ENCODE data around the gene TPRKB.
"Not testable (repeated sequence)": the region's sequence is repeated elsewhere in the genome, so short reads cannot be mapped to it uniquely, and the experiment has no call there.

The TPRKB gene

DNA sequence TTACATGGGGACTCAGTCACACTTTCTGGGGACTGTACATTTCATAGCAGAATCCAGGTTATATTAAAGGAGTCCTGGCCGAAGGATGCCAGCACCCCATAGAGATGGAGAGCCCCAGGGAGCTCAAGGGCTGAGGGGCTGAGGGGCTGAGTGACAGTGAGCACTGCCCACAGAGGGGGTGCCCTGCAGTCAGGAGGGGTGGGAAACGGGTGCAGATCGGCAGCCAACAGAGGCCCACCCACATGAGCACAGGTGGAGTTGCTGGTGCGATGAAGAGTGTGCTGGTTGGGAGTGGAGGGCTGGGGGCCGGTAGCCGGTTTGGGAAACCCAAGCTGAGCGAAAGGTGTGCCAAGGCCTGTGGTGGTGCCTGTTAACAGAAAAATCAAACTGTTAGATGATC lies 32.1 kb downstream of the TPRKB start:
- no peaks in the 10 kb centered on the region for H3K9me3 ChIP-seq (ENCODE audit: control insufficient read depth, insufficient read depth, low read length)
- no peak overlapping the region for H3K27ac ChIP-seq (ENCODE audit: low read depth, low read length)
- no peaks in the 10 kb centered on the region for H3F3A ChIP-seq (ENCODE audit: control insufficient read depth, insufficient read depth)
- no peaks in the 10 kb centered on the region for H3K4me1 ChIP-seq (ENCODE audit: control insufficient read depth, low read length)
- no peaks in the 10 kb centered on the region; the same call in 1 of the 2 replicates for H3K27me3 ChIP-seq (ENCODE audit: control insufficient read depth, low read length)
- no peak overlapping the region for H3K4me3 ChIP-seq (ENCODE audit: low read length)
- no peaks in the 10 kb centered on the region for H3K9me2 ChIP-seq (replicated peaks; ENCODE audit: control insufficient read depth, low read length)
- no peak overlapping the region for H3K4me2 ChIP-seq (ENCODE audit: low read length)
- H4K20me1 ChIP-seq (ENCODE audit: control insufficient read depth, insufficient read depth, low read depth, low read length): no peaks in the 10 kb centered on the region
- H3K36me3 ChIP-seq (ENCODE audit: control insufficient read depth, low read length): no peaks in the 10 kb centered on the region
- TF ChIP-seq EZH2phosphoT487 (IDR thresholded peaks at IDR 0.05; ENCODE audit: borderline replicate concordance, low read length): no peak
- TF ChIP-seq, protein P1, sequence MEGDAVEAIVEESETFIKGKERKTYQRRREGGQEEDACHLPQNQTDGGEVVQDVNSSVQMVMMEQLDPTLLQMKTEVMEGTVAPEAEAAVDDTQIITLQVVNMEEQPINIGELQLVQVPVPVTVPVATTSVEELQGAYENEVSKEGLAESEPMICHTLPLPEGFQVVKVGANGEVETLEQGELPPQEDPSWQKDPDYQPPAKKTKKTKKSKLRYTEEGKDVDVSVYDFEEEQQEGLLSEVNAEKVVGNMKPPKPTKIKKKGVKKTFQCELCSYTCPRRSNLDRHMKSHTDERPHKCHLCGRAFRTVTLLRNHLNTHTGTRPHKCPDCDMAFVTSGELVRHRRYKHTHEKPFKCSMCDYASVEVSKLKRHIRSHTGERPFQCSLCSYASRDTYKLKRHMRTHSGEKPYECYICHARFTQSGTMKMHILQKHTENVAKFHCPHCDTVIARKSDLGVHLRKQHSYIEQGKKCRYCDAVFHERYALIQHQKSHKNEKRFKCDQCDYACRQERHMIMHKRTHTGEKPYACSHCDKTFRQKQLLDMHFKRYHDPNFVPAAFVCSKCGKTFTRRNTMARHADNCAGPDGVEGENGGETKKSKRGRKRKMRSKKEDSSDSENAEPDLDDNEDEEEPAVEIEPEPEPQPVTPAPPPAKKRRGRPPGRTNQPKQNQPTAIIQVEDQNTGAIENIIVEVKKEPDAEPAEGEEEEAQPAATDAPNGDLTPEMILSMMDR (IDR thresholded peaks at IDR 0.05; ENCODE audit: low read depth, low read length, poor library complexity, severe bottlenecking): no peak
- no peaks in the 10 kb centered on the region for H3K79me2 ChIP-seq (ENCODE audit: control insufficient read depth, low read length)

DNA sequence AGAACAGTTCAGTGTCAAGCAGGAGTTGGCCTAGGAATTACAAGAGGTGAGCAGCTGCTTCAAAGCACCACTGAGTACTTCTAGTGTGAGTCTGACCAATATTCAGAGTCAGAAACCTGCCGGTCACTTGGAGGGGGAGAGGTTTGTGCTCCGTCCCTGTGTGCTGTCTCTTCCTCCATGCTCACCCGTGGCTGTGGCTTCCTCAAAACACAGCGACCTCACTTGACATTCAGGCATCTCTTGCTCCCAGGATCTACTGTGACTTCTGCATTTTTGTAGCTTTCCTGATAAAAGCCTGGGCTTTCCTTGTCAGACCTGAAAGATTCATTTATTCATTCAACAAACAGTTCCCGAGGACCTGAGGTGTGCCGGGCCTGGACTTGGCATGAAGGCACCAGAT lies 32.9 kb downstream of the TPRKB start:
- Histone ChIP-seq H3K36me3 (ENCODE audit: control insufficient read depth, low read length) (no peaks in the 10 kb centered on the region), H3K79me2 (ENCODE audit: control insufficient read depth, low read length) (no peaks in the 10 kb centered on the region), H3K27ac (ENCODE audit: low read depth, low read length) (no peak overlapping the region), H3K9me2 (replicated peaks; ENCODE audit: control insufficient read depth, low read length) (no peaks in the 10 kb centered on the region), H3K4me1 (ENCODE audit: control insufficient read depth, low read length) (no peaks in the 10 kb centered on the region), H4K20me1 (ENCODE audit: control insufficient read depth, insufficient read depth, low read depth, low read length) (no peaks in the 10 kb centered on the region), H3K4me2 (ENCODE audit: low read length) (no peak overlapping the region), H3K4me3 (ENCODE audit: low read length) (no peak overlapping the region), H3F3A (ENCODE audit: control insufficient read depth, insufficient read depth) (no peaks in the 10 kb centered on the region), H3K9me3 (ENCODE audit: control insufficient read depth, insufficient read depth, low read length) (no peaks in the 10 kb centered on the region), H3K27me3 (ENCODE audit: control insufficient read depth, low read length) (no peaks in the 10 kb centered on the region; the same call in 1 of the 2 replicates)
- TF ChIP-seq, protein P1 (IDR thresholded peaks at IDR 0.05; ENCODE audit: low read depth, low read length, poor library complexity, severe bottlenecking): no peak
- no peak for TF ChIP-seq EZH2phosphoT487 (IDR thresholded peaks at IDR 0.05; ENCODE audit: borderline replicate concordance, low read length)

DNA sequence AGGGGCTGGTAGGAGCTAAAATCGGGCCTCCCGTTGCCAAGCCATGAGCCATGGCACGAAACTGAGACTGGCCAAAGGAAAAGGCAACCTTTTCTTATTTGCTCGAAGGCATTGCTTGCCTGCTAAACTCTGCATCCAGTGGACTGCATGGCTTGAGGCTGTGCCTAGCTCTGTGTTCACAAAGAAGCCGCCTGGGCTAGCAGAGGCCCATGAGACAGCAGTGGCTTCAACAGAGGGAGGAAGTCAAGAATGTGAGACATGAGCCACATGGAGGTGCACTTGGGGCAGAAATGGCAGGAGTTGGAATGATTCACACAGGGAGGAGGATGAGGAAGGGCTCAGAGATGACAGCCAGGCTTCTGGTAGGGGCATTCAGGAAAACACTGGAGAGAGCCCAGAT lies 33.5 kb downstream of the TPRKB start:
- Histone ChIP-seq H3K4me1 (ENCODE audit: control insufficient read depth, low read length) (no peaks in the 10 kb centered on the region), H4K20me1 (ENCODE audit: control insufficient read depth, insufficient read depth, low read depth, low read length) (no peaks in the 10 kb centered on the region), H3K4me3 (ENCODE audit: low read length) (no peak overlapping the region), H3K27ac (ENCODE audit: low read depth, low read length) (no peak overlapping the region), H3K9me2 (replicated peaks; ENCODE audit: control insufficient read depth, low read length) (no peaks in the 10 kb centered on the region), H3K27me3 (ENCODE audit: control insufficient read depth, low read length) (no peaks in the 10 kb centered on the region; the same call in 1 of the 2 replicates), H3K4me2 (ENCODE audit: low read length) (no peak overlapping the region), H3K79me2 (ENCODE audit: control insufficient read depth, low read length) (no peaks in the 10 kb centered on the region), H3K36me3 (ENCODE audit: control insufficient read depth, low read length) (no peaks in the 10 kb centered on the region), H3F3A (ENCODE audit: control insufficient read depth, insufficient read depth) (no peaks in the 10 kb centered on the region), H3K9me3 (ENCODE audit: control insufficient read depth, insufficient read depth, low read length) (no peaks in the 10 kb centered on the region)
- TF ChIP-seq, protein P1 (IDR thresholded peaks at IDR 0.05; ENCODE audit: low read depth, low read length, poor library complexity, severe bottlenecking): no peak

DNA sequence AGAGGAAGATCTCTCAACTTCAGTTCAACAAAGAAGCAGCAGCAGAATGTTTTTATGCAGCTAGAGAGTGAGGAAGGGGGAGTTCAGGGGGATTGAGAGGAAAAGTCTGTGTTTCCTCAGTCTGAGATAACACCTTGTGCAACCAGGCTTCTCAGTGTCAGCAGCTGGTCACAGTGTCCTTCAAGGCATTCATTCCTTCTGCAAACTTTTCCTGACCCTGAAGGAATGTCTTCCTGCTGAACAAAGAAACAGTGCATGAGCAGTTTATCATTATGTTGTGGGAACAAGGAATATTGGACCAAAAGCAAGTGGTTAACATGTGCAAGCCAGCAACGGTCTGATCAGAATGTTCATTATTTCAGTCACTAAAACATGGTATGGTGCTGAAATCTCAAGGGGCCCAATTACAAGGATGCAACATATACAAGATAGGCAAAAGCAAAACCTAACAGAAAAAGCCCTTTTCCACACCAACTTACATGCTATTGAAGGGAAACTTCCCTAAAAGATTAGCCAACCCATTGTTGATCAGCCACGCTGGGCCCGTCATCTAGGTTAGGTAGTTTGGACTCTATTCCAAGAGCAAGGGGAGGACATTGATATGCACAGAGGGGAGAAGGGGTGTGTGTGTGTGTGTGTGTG lies 34.2 kb downstream of the TPRKB start:
- not testable (repeated sequence) for H3K36me3 ChIP-seq (ENCODE audit: control insufficient read depth, low read length); H3K27me3 ChIP-seq (ENCODE audit: control insufficient read depth, low read length); H3K9me3 ChIP-seq (ENCODE audit: control insufficient read depth, insufficient read depth, low read length); H3K27ac ChIP-seq (ENCODE audit: low read depth, low read length); H4K20me1 ChIP-seq (ENCODE audit: control insufficient read depth, insufficient read depth, low read depth, low read length); H3K4me3 ChIP-seq (ENCODE audit: low read length); H3K79me2 ChIP-seq (ENCODE audit: control insufficient read depth, low read length); H3K4me2 ChIP-seq (ENCODE audit: low read length); H3K4me1 ChIP-seq (ENCODE audit: control insufficient read depth, low read length); H3F3A ChIP-seq (ENCODE audit: control insufficient read depth, insufficient read depth); H3K9me2 ChIP-seq (replicated peaks; ENCODE audit: control insufficient read depth, low read length)

Measured in DOHH2 (cell line).